NT2/D1 (cell line): ENCODE measurements around the gene SLC66A2.

Experiments used
- SUZ12 ChIP-seq: IDR thresholded peaks from 2 replicates; pipeline ENCODE4 v1.6.1; 2011; ENCODE audit not compliant: insufficient read length, insufficient read depth; ENCODE audit errors: extremely low read depth
- YY1 ChIP-seq: IDR thresholded peaks from 2 replicates; pipeline ENCODE4 v1.6.1; 2011; ENCODE audit not compliant: insufficient read length, insufficient read depth
- ZNF274 ChIP-seq: IDR thresholded peaks from 2 replicates; pipeline ENCODE4 v1.6.1; 2011; ENCODE audit warnings: mild to moderate bottlenecking, low read depth, low read length

DNA sequence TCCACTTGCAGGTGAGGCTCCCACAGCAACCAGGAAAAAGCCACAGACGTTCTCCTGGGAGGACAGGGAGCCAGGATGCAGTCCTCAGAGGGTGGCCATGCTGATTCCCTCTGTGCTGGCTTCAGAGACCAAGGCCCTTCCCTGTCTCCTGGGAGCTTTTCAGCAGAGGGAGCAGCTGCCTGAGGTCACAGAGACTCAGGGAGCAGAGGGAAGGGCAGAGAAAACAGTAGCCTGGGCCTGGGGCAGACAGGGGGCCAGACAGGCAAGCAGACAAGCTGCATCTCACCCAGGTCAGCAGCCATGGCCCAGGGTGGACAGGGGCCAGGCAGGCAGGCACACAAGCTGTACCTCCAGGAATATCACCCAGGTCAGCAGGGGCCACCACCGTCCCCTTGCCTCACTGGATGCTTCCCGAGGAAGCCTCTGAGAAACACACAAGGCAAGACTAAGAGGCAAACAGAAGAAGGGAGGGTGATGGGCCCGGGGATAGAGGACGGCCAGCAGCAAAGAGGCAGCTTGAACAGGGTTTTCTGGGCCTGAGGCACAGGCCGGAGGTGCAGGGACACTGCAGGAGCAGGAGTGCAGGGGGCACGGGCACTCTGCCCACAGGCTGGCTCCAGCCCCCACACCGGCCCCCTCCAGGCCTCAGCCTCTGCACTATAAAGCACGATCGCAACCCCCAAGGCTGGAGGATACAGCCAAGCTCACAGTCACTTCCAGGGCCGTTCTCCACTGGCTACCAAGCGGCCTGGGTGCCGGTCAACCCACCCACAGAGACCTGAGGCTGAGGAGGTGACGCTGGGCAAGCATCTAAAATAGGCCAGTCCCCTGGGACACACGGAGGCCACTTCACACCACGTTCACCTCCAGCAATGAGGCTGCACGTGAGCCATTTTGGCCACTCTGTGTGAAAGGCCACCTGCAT lies 6.1 kb downstream of the SLC66A2 start:
- no peak for TF ChIP-seq YY1
- TF ChIP-seq ZNF274, result no peak
- no peak for TF ChIP-seq SUZ12
